VCaP (cell line): ENCODE data around the gene MICAL3.

Source experiments
- H3K27ac ChIP-seq: fragments of 450-650 bp; 2 replicates; pipeline ENCODE4 v1.5.1; 2017
- CTCF ChIP-seq: fragments of 450-650 bp; conservative IDR thresholded peaks from 2 replicates; pipeline ENCODE4 v1.5.1; 2017; ENCODE audit warnings: mild to moderate bottlenecking, moderate library complexity

The MICAL3 gene

DNA sequence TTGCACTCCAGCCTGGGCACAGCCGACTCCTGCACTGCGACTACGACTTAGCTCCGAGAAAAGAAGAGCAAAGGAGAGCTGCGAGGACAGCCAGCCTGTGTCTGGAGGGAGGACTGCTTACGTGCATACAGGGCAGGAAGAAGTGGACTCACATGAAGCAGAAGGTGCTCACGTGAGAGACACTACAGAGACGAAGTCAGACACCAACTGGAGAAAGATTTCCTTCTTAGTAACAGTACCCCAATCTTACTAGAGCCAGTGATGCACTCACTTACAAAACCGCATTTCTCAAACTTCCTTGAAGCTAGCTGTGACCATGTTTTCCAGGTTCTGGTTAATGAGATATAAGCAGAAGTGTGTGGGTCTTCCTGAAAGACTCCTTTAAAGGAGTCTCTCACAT, 67.7 kb downstream of the MICAL3 start:
- no peak overlapping the region for H3K27ac ChIP-seq
- no peak for TF ChIP-seq CTCF

DNA sequence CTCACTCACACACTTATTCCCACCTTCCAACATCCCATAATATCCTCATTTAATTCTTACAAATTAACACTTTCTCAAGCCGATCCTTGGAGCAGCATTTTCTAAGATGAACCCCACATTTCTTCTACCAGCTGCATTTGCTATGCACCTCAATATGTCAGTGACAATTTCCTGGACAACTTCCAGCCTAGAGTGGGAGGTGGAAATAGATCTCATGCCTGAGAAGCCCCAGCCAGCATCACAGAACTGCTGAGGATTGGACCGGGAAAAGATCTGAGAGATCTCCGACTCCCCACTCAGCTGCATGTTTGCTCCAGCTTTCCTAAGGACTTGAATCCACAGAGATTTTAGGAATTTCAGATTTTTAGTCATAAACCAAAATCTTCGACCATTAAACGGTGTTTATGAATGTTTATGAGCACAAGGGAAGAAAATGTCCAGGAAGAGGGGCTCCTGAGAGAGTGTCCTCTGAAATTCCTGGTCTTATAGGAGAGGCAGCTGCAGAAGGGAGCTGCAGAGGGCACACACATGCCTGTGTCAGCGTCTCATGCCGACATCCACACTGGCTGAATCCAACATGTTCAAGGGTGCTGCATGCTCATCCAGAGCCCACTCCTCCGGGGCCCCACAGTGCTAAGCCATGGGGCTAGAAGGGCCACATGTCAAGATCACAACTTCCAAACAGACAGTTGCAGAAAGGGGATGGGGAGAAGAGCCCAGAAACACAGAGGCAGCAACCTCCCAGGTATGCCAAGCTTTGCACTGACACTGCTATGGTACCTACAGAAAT, 68.6 kb downstream of the MICAL3 start:
- H3K27ac ChIP-seq = peak overlapping the region; percentile 68
- TF ChIP-seq CTCF = no peak

DNA sequence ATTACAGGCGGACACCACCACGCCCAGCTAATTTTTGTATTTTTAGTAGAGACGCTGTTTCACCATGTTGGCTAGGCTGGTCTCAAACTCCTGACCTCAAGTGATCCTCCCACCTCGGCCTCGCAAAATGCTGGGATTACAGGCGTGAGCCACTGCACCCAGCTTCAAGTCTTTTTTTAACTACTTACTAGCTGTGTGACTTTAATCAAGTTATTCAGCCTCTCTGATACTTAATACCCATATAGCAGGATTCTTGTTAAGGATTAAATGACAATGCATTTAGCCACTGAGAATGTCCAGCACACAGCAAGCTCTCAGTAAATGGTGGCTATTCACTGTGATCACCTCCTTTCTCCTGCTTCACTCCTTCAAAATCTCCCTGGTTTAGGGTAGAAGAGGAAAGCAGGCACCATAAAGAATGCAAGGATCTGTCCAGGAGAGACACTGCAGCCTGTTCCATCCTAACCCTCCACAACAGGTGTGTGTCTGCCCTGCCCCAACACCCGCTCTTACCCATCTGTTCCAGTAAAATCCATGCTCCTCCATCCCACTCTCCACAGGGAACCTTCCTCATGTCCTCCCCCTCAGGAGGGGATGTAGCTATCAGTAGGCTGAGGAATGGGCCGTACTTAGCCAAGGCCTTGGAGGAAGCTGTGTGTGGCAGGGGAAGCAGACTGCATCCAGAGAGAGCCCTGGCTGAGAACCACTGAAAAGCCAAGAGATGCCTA, 69.3 kb downstream of the MICAL3 start:
- H3K27ac ChIP-seq = peak overlapping the region; percentile 68
- no peak for TF ChIP-seq CTCF

DNA sequence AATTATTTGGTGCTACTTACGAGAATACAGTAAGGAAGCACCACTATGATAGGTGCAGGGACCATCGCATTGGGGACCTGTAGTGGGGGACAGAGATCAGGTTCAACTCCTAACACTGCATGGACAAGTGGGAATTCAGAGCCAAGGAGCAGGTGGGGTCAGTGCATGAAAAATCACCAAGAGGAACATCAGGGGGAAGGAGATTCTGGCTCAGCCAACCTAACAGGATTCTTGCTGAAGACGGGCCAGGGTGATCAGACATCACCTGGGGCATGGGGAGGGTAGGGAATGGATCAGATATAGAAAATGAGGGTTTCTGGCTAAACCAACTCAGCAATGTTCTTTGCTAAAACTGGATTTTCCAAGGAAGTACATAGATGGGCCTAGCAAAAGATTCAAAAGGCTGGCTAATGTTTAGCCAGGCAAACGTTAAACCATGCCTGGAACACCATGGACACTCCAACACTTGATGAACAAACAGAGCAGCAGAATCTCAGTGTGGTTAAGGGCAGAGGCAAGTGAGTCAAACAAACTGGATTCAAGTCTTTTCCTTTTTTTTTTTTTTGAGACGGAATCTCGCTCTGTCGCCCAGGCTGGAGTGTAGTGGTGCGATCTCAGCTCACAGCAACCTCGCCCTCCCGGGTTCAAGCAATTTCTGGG, 70.0 kb downstream of the MICAL3 start:
- H3K27ac ChIP-seq = peak overlapping the region; percentile 68
- no peak for TF ChIP-seq CTCF

DNA sequence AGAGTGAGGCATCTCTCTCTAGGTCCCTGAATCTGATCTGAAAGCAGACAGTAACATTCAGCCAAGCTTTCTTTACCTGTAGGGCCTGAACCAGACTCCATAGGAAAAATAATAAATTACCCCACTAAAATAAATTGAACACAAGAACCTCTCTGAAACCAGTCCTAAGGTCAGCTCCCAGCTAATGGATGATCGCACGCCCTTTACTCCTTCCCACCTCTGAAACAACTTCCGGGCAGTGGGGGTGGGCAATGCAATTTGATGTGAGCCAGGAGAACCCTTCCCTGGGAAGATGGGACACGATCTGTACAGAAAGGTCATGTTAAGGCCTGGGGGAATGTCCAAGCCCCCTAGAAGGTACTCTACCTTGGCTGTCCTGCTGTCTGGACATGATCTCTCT, 71.2 kb downstream of the MICAL3 start:
- H3K27ac ChIP-seq = peak overlapping the region; percentile 68

GRCh38 chr22:17952273-17952801, 72.0 kb downstream of the MICAL3 start:
- TF ChIP-seq CTCF = no peak
- no peak overlapping the region for H3K27ac ChIP-seq

More for the DNA sequence above, 71.2 kb downstream of the MICAL3 start:
- no peak for TF ChIP-seq CTCF

- no peak overlapping the region for H3K27ac ChIP-seq
- no peak for TF ChIP-seq CTCF
Observed at GRCh38 chr22:17951315-17951714, 73.0 kb downstream of the MICAL3 start.
